ENCODE measurements around the gene OBSCN.
"Not testable (repeated sequence)": the region's sequence is repeated elsewhere in the genome, so short reads cannot be mapped to it uniquely, and the experiment has no call there.

- TF ChIP-seq, protein P1, sequence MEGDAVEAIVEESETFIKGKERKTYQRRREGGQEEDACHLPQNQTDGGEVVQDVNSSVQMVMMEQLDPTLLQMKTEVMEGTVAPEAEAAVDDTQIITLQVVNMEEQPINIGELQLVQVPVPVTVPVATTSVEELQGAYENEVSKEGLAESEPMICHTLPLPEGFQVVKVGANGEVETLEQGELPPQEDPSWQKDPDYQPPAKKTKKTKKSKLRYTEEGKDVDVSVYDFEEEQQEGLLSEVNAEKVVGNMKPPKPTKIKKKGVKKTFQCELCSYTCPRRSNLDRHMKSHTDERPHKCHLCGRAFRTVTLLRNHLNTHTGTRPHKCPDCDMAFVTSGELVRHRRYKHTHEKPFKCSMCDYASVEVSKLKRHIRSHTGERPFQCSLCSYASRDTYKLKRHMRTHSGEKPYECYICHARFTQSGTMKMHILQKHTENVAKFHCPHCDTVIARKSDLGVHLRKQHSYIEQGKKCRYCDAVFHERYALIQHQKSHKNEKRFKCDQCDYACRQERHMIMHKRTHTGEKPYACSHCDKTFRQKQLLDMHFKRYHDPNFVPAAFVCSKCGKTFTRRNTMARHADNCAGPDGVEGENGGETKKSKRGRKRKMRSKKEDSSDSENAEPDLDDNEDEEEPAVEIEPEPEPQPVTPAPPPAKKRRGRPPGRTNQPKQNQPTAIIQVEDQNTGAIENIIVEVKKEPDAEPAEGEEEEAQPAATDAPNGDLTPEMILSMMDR (IDR thresholded peaks at IDR 0.05), result not testable (repeated sequence)
- TF ChIP-seq ZFX (IDR thresholded peaks at IDR 0.05; ENCODE audit: borderline replicate concordance), result not testable (repeated sequence)
Observed at GRCh38 chr1:228173528-228174481, 34.0 kb upstream of the OBSCN start.

Data from 22Rv1 (cell line).